H9 (cell line): ENCODE results near the gene ZNF335. TPM values are rescaled to one million over a fixed set of nuclear protein-coding genes. Genes with fewer than 3 reads are reported as not detected.

Experiments used
- DNase-seq: peaks from one replicate; pipeline ENCODE4 v3.0.0-alpha.2; 2017
- H2AFZ ChIP-seq: one replicate; pipeline ENCODE4 v1.6.1; 2013; ENCODE audit warnings: mild to moderate bottlenecking, low read length, control low read depth, moderate library complexity
- H2AK5ac ChIP-seq: 2 replicates; pipeline ENCODE4 v1.6.1; 2013; ENCODE audit warnings: low read length, control low read depth, mixed read lengths; ENCODE audit not compliant: insufficient read length
- H2BK120ac ChIP-seq: one replicate; pipeline ENCODE4 v1.6.1; 2013; ENCODE audit warnings: low read depth, mild to moderate bottlenecking, low read length, control low read depth, inconsistent platforms; ENCODE audit not compliant: poor library complexity, severe bottlenecking
- H2BK12ac ChIP-seq: 2 replicates; pipeline ENCODE4 v1.6.1; 2013; ENCODE audit warnings: low read length, control low read depth, mixed read lengths, low read depth; ENCODE audit not compliant: insufficient read length
- H2BK15ac ChIP-seq: 2 replicates; pipeline ENCODE4 v1.6.1; 2013; ENCODE audit warnings: low read depth, low read length, control low read depth
- H2BK20ac ChIP-seq: one replicate; pipeline ENCODE4 v1.6.1; 2013; ENCODE audit warnings: low read depth, mild to moderate bottlenecking, low read length, control low read depth, inconsistent platforms; ENCODE audit not compliant: poor library complexity, severe bottlenecking
- H2BK5ac ChIP-seq: 2 replicates; pipeline ENCODE4 v1.6.1; 2013; ENCODE audit warnings: low read length, control low read depth, mixed read lengths; ENCODE audit not compliant: insufficient read length
- H3K14ac ChIP-seq: 2 replicates; pipeline ENCODE4 v1.6.1; 2013; ENCODE audit warnings: low read length, control low read depth; ENCODE audit not compliant: insufficient read depth
- H3K18ac ChIP-seq: 2 replicates; pipeline ENCODE4 v1.6.1; 2013; ENCODE audit warnings: low read depth, mild to moderate bottlenecking, mixed read lengths, low read length, control low read depth; ENCODE audit not compliant: insufficient read length
- H3K23ac ChIP-seq: 2 replicates; pipeline ENCODE4 v1.6.1; 2013; ENCODE audit warnings: low read length, control low read depth, mixed read lengths, low read depth; ENCODE audit not compliant: insufficient read length
- H3K23me2 ChIP-seq: 2 replicates; pipeline ENCODE4 v1.6.1; 2013; ENCODE audit warnings: low read depth, mild to moderate bottlenecking, mixed read lengths, low read length, control low read depth; ENCODE audit not compliant: insufficient read length, poor library complexity, severe bottlenecking
- H3K27ac ChIP-seq: 2 replicates; pipeline ENCODE4 v1.5.1; 2013; ENCODE audit warnings: low read length, control low read depth, mixed read lengths, low read depth; ENCODE audit not compliant: insufficient read length
- H3K27me3 ChIP-seq: 2 replicates; pipeline ENCODE4 v1.6.1; 2013; ENCODE audit warnings: low read length, control low read depth, inconsistent platforms; ENCODE audit not compliant: insufficient read depth
- H3K4ac ChIP-seq: 2 replicates; pipeline ENCODE4 v1.6.1; 2013; ENCODE audit warnings: low read depth, mild to moderate bottlenecking, control low read depth, inconsistent platforms, low read length, moderate library complexity
- H3K4me1 ChIP-seq: 2 replicates; pipeline ENCODE4 v1.6.1; 2013; ENCODE audit warnings: low read length, control low read depth, inconsistent platforms; ENCODE audit not compliant: insufficient read depth
- H3K4me2 ChIP-seq: 2 replicates; pipeline ENCODE4 v1.6.1; 2013; ENCODE audit warnings: low read length, control low read depth, mixed read lengths; ENCODE audit not compliant: insufficient read length, insufficient read depth
- H3K56ac ChIP-seq: 2 replicates; pipeline ENCODE4 v1.6.1; 2013; ENCODE audit warnings: low read depth, mild to moderate bottlenecking, mixed read lengths, low read length, control low read depth; ENCODE audit not compliant: insufficient read length
- H3K79me1 ChIP-seq: 2 replicates; pipeline ENCODE4 v1.6.1; 2013; ENCODE audit warnings: low read depth, mild to moderate bottlenecking, moderate library complexity, low read length, control low read depth, inconsistent platforms; ENCODE audit not compliant: insufficient read depth, poor library complexity, severe bottlenecking
- H3K79me2 ChIP-seq: 2 replicates; pipeline ENCODE4 v1.6.1; 2013; ENCODE audit warnings: low read length, control low read depth, inconsistent platforms; ENCODE audit not compliant: insufficient read depth
- H3K9ac ChIP-seq: 2 replicates; pipeline ENCODE4 v1.6.1; 2013; ENCODE audit warnings: low read length, control low read depth, mixed read lengths; ENCODE audit not compliant: insufficient read length; ENCODE audit errors: extremely low read depth
- H3K9me3 ChIP-seq: one replicate; pipeline ENCODE4 v1.6.1; 2013; ENCODE audit warnings: low read depth, low read length, inconsistent platforms; ENCODE audit not compliant: control insufficient read depth
- H3T11ph ChIP-seq: one replicate; pipeline ENCODE4 v1.6.1; 2013; ENCODE audit warnings: mild to moderate bottlenecking, low read length, control low read depth, inconsistent platforms
- H4K20me1 ChIP-seq: one replicate; pipeline ENCODE4 v1.6.1; 2013; ENCODE audit not compliant: control insufficient read depth, insufficient read length, insufficient read depth
- H4K5ac ChIP-seq: 2 replicates; pipeline ENCODE4 v1.6.1; 2013; ENCODE audit warnings: low read depth, mild to moderate bottlenecking, mixed read lengths, low read length, control low read depth; ENCODE audit not compliant: insufficient read length
- H4K8ac ChIP-seq: replicated peaks from 2 replicates; pipeline ENCODE4 v1.6.1; 2013; ENCODE audit warnings: low read length, control low read depth, mixed read lengths, low read depth; ENCODE audit not compliant: insufficient read length
- H4K91ac ChIP-seq: 2 replicates; pipeline ENCODE4 v1.6.1; 2013; ENCODE audit warnings: low read depth, mild to moderate bottlenecking, moderate library complexity, mixed read lengths, low read length, control low read depth; ENCODE audit not compliant: insufficient read length
- H3K27ac Mint-ChIP-seq, 3 experiments: 2 replicates in 2 of 3; 3 replicates in 1 of 3; pipeline ENCODE4 v1.8.0; 2020 to 2021; ENCODE audit warnings: mixed read lengths in 3 of 3, mild to moderate bottlenecking in 1 of 3, moderate library complexity in 1 of 3
- H3K27me3 Mint-ChIP-seq: 2 replicates; pipeline ENCODE4 v1.8.0; 2021; ENCODE audit warnings: low read depth, mild to moderate bottlenecking, moderate library complexity, mixed read lengths
- H3K36me3 Mint-ChIP-seq, 3 experiments: 2 replicates in 2 of 3; 3 replicates in 1 of 3; pipeline ENCODE4 v1.8.0; 2020 to 2021; ENCODE audit warnings: low read depth in 3 of 3, mixed read lengths in 3 of 3; ENCODE audit not compliant: insufficient read depth in 1 of 3
- H3K4me1 Mint-ChIP-seq, 2 experiments: 2 replicates each; pipeline ENCODE4 v1.8.0; 2020; ENCODE audit warnings: mixed read lengths in 2 of 2
- H3K4me3 Mint-ChIP-seq, 2 experiments: 2 replicates in 1 of 2; 3 replicates in 1 of 2; pipeline ENCODE4 v1.8.0; 2020 to 2021; ENCODE audit warnings: mild to moderate bottlenecking in 2 of 2, mixed read lengths in 2 of 2, moderate library complexity in 1 of 2
- H3K9me3 Mint-ChIP-seq, 2 experiments: 2 replicates in 1 of 2; 3 replicates in 1 of 2; pipeline ENCODE4 v1.8.0; 2020; ENCODE audit warnings: mild to moderate bottlenecking in 2 of 2, mixed read lengths in 2 of 2, moderate library complexity in 1 of 2
- WGBS: extraction: QIAGEN DNeasy Blood & Tissue Kit; methylation state at CpG from one replicate; pipeline ENCODE4 v1.1.7; 2013; ENCODE audit warnings: missing lambda C conversion rate, low lambda C conversion rate, mixed read lengths; ENCODE audit not compliant: insufficient read length; ENCODE audit errors: extremely low coverage; 5-methylcytosine and 5-hydroxymethylcytosine counted together
- total RNA-seq: library from RNA; stranded (reverse); gene quantifications from 2 replicates; pipeline ENCODE4 v1.2.1, GENCODE V29; 2021
- TF ChIP-seq, protein P1 (sequence below): fragments of 200-600 bp; sonication (generic); conservative IDR thresholded peaks from 3 replicates; pipeline ENCODE4 v1.8.0; 2021; ENCODE audit warnings: antibody characterized with exemption, mild to moderate bottlenecking

ZNF335 gene
- total RNA-seq, 1 experiment from 2014 or later: 21.1 TPM

DNA sequence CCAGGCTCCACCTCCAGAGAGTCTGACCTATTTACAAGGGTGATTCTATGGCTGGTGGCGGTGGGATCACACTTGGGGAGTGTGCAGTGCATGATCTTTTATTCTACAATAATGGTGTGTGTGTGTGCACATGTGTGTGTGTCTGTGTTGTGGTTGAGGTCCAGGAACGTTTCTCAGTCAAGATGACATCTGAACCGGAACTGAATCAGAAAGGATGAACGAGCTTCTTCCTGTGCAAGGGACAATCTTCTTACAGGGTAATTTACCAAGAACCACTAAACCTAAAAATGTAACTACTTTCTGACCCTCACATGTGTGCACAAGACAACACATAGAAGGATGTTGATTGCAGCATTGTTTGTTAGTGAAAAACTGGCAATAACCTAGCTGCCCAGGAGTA, 45.3 kb upstream of the ZNF335 start:
- Histone ChIP-seq H3K9me3 (no peaks in the 10 kb centered on the region), H3K79me1 (no peaks in the 10 kb centered on the region), H2BK15ac (no peak overlapping the region), H2AFZ (no peak overlapping the region), H2BK12ac (no peak overlapping the region), H2BK20ac (no peak overlapping the region), H4K5ac (no peak overlapping the region), H2BK120ac (no peak overlapping the region), H2AK5ac (no peak overlapping the region), H3K27ac (no peak overlapping the region), H4K8ac (no peak overlapping the region), H3K4me2 (no peak overlapping the region), H3K18ac (no peak overlapping the region), H3K4me1 (peaks cover 4% of the 10 kb centered on the region; the same call in 1 of the 2 replicates), H3K56ac (no peak overlapping the region), H3K27me3 (no peaks in the 10 kb centered on the region; the same call in 1 of the 2 replicates), H3K23me2 (peaks cover 7% of the 10 kb centered on the region), H3K79me2 (no peaks in the 10 kb centered on the region), H3T11ph (no peak overlapping the region), H2BK5ac (no peak overlapping the region), H3K4ac (no peak overlapping the region), H4K91ac (no peak overlapping the region), H3K23ac (no peak overlapping the region), H4K20me1 (no peaks in the 10 kb centered on the region), H3K9ac (no peak overlapping the region), H3K14ac (no peak overlapping the region)
- Mint-ChIP-seq H3K4me3 (no peak overlapping the region), H3K36me3 (peaks cover 0 to 4% (median 2%) of the 10 kb centered on the region in 3 experiments; a peak in 1 of 7 replicates), H3K9me3 (peaks cover 0 to 3% of the 10 kb centered on the region in 2 experiments; a peak in 1 of 5 replicates), H3K27ac (no peak overlapping the region), H3K27me3 (peaks cover 17% of the 10 kb centered on the region), H3K4me1 (peaks cover 16 to 24% of the 10 kb centered on the region in 2 experiments)
- WGBS: no CpG with 5 or more reads among the region's 4 CpGs
- DNase-seq: no peak
- TF ChIP-seq, protein P1, sequence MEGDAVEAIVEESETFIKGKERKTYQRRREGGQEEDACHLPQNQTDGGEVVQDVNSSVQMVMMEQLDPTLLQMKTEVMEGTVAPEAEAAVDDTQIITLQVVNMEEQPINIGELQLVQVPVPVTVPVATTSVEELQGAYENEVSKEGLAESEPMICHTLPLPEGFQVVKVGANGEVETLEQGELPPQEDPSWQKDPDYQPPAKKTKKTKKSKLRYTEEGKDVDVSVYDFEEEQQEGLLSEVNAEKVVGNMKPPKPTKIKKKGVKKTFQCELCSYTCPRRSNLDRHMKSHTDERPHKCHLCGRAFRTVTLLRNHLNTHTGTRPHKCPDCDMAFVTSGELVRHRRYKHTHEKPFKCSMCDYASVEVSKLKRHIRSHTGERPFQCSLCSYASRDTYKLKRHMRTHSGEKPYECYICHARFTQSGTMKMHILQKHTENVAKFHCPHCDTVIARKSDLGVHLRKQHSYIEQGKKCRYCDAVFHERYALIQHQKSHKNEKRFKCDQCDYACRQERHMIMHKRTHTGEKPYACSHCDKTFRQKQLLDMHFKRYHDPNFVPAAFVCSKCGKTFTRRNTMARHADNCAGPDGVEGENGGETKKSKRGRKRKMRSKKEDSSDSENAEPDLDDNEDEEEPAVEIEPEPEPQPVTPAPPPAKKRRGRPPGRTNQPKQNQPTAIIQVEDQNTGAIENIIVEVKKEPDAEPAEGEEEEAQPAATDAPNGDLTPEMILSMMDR: no peak
